Mammary epithelial cell (primary cell): ENCODE results near the gene UNC5A.

Source experiments
- EZH2 ChIP-seq: IDR thresholded peaks from 2 replicates; pipeline ENCODE4 v1.6.1; 2012; ENCODE audit warnings: low read length, inconsistent platforms, borderline replicate concordance
- TF ChIP-seq, protein P1 (sequence below), 2 donors: IDR thresholded peaks in 1 of 2; conservative IDR thresholded peaks in 1 of 2; 2 replicates each; pipeline ENCODE4 v1.5.1; 2011 to 2012; ENCODE audit warnings: inconsistent platforms in 2 of 2, low read length in 2 of 2, mild to moderate bottlenecking in 2 of 2, control low read depth in 1 of 2, low read depth in 1 of 2; ENCODE audit not compliant: insufficient read depth in 1 of 2; ENCODE audit errors: extremely low read depth in 1 of 2

DNA sequence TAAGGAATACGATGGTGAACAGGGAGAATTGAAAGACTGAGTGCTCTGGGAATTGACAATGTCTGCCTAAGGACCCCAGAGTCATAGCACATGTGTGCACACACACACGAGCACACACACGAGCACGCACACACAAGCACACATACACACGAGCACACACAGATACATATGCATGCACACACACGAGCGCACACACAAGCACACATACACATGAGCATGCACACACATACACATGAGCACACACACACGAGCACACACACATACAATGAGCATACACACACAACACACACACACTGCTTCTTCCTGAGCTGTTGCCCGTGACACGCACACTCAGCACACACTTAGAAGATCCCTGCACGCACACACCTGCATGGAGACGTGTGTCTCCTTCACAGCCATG lies 10.9 kb upstream of the UNC5A start:
- TF ChIP-seq, protein P1, sequence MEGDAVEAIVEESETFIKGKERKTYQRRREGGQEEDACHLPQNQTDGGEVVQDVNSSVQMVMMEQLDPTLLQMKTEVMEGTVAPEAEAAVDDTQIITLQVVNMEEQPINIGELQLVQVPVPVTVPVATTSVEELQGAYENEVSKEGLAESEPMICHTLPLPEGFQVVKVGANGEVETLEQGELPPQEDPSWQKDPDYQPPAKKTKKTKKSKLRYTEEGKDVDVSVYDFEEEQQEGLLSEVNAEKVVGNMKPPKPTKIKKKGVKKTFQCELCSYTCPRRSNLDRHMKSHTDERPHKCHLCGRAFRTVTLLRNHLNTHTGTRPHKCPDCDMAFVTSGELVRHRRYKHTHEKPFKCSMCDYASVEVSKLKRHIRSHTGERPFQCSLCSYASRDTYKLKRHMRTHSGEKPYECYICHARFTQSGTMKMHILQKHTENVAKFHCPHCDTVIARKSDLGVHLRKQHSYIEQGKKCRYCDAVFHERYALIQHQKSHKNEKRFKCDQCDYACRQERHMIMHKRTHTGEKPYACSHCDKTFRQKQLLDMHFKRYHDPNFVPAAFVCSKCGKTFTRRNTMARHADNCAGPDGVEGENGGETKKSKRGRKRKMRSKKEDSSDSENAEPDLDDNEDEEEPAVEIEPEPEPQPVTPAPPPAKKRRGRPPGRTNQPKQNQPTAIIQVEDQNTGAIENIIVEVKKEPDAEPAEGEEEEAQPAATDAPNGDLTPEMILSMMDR (conservative IDR thresholded peaks at IDR 0.05 in 1 of 2, IDR thresholded peaks at IDR 0.05 in 1 of 2; ENCODE audit: extremely low read depth in 1 of 2, insufficient read depth in 1 of 2, low read depth in 1 of 2, low read length in 2 of 2) = no peak
- TF ChIP-seq EZH2 = no peak
